SJCRH30 (cell line): ENCODE measurements around the gene NAV2. TPM values are rescaled to one million over a fixed set of nuclear protein-coding genes. Genes with fewer than 3 reads are reported as not detected.

Experiments used
- DNase-seq, 2 experiments: peaks; one replicate each; pipeline ENCODE4 v3.0.0-alpha.2; 2015 to 2020
- H3K27ac ChIP-seq: fragments of 250-450 bp; sonication (Bioruptor Pico); 2 replicates; pipeline ENCODE4 v1.5.1; 2020; ENCODE audit warnings: mild to moderate bottlenecking, moderate library complexity
- H3K27me3 ChIP-seq: fragments of 250-450 bp; sonication (Bioruptor Pico); 2 replicates; pipeline ENCODE4 v1.5.1; 2020; ENCODE audit warnings: mild to moderate bottlenecking, moderate library complexity
- H3K36me3 ChIP-seq: fragments of 250-450 bp; sonication (Bioruptor Pico); 2 replicates; pipeline ENCODE4 v1.5.1; 2020; ENCODE audit warnings: mild to moderate bottlenecking, moderate library complexity
- H3K4me1 ChIP-seq: fragments of 250-450 bp; sonication (Bioruptor Pico); 2 replicates; pipeline ENCODE4 v1.5.1; 2020; ENCODE audit warnings: mild to moderate bottlenecking, moderate library complexity
- H3K4me3 ChIP-seq: fragments of 250-450 bp; sonication (Bioruptor Pico); 2 replicates; pipeline ENCODE4 v1.5.1; 2020; ENCODE audit warnings: mild to moderate bottlenecking, moderate library complexity
- H3K9me3 ChIP-seq: fragments of 250-450 bp; sonication (Bioruptor Pico); replicated peaks from 2 replicates; pipeline ENCODE4 v1.5.1; 2020; ENCODE audit warnings: mild to moderate bottlenecking, moderate library complexity
- total RNA-seq: library from RNA; depleted of rRNA; stranded (reverse); fragments of >200 nt; shearing (Covaris generic); gene quantifications from 2 replicates; pipeline ENCODE4 v1.2.3, GENCODE V29; 2014

Gene NAV2
- total RNA-seq, 1 experiment from 2014 or later: 73.1 TPM

GRCh38 chr11:19903620-19904069, 191.0 kb downstream of the NAV2 start:
- H3K9me3 ChIP-seq: no peaks in the 10 kb centered on the region
- H3K27ac ChIP-seq: no peak overlapping the region
- peak; percentile 81 to 93 for DNase-seq
- no peaks in the 10 kb centered on the region for H3K27me3 ChIP-seq
- H3K4me1 ChIP-seq: peaks cover 7% of the 10 kb centered on the region; the same call in 1 of the 2 replicates
- no peak overlapping the region for H3K4me3 ChIP-seq
- H3K36me3 ChIP-seq: peaks cover 11% of the 10 kb centered on the region

DNA sequence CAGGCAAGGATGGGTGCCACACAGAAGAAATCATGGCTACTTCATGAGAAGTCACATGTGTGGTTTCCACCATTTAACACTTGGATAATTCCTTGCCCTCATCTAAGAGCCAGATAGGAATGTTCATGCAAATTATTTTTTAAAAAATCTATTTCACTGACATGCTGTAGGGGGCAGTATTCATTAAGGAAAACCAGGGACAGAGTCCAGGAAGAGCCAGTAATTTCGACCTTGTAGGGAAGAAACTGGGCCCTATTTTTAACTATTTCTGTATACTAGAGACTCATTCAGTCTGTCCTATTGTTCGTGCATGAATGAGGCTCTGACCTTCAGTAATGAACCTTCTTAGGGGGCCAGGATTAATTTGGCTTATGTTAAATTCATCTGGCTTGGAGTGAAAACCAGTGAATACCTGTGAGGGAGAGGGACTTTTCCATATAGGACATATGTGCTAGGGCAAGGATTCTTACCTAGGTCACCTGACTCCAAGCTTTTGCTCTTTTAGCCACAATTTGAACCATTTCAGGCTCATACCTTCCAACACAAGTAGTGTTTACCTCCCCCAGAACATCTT, 192.7 kb downstream of the NAV2 start:
- peak; percentile 22 to 73 for DNase-seq
- Histone ChIP-seq H3K27ac (no peak overlapping the region), H3K27me3 (no peaks in the 10 kb centered on the region), H3K9me3 (no peaks in the 10 kb centered on the region), H3K4me3 (no peak overlapping the region), H3K36me3 (peaks cover 4% of the 10 kb centered on the region; the same call in 1 of the 2 replicates), H3K4me1 (peaks cover 7% of the 10 kb centered on the region; the same call in 1 of the 2 replicates)

DNA sequence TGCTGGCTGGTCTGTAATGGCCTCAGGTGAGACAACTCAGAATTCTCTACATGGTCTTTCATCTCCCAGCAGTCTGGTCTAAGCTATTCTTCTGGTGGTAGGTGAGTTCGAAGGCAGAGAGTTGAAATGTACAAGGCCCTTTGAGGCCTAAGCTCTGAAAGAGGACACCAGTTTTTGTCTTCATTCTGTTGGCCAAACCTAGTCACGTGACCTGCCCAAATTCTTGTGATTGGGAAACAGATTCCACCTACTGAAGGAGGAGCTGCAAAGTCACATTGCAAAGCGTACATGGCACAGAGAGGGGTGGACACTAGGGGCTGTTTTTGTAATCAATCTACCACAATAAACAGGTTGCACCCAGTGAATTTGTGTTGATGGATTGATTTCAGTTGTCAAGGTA, 193.5 kb downstream of the NAV2 start:
- Histone ChIP-seq H3K4me3 (no peak overlapping the region), H3K9me3 (no peaks in the 10 kb centered on the region), H3K27me3 (no peaks in the 10 kb centered on the region), H3K27ac (no peak overlapping the region), H3K4me1 (peaks cover 7% of the 10 kb centered on the region; the same call in 1 of the 2 replicates), H3K36me3 (peaks cover 4% of the 10 kb centered on the region; the same call in 1 of the 2 replicates)
- DNase-seq: no peak

GRCh38 chr11:19907008-19907579, 194.5 kb downstream of the NAV2 start:
- Histone ChIP-seq H3K36me3 (peaks cover 4% of the 10 kb centered on the region; the same call in 1 of the 2 replicates), H3K4me3 (no peak overlapping the region), H3K27ac (no peak overlapping the region)

DNA sequence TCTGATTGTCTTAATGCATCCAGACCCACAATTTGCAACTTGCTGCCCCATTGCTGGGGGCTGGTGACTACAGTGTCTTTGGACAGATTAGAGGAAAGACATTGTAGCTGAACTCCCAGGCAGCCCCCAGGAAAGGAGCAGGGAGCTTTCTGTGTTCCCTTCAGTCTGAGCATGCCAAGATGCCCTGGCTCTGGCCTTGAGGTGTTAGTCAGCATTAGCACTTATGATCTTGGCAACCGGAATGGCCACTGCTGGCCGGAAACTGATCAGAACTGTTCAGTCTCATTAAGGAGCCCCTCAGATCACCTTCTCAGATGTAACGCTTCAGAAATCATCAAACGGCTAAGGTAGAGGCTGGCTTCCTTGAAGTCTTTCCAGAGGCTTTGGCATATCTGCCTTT, 195.2 kb downstream of the NAV2 start:
- no peaks in the 10 kb centered on the region for H3K27me3 ChIP-seq
- H3K4me1 ChIP-seq: peaks cover 21% of the 10 kb centered on the region
- H3K27ac ChIP-seq: no peak overlapping the region
- DNase-seq: no peak
- peaks cover 4% of the 10 kb centered on the region; the same call in 1 of the 2 replicates for H3K36me3 ChIP-seq
- H3K9me3 ChIP-seq: no peaks in the 10 kb centered on the region
- no peak overlapping the region for H3K4me3 ChIP-seq

More at GRCh38 chr11:19907008-19907579, 194.5 kb downstream of the NAV2 start:
- Histone ChIP-seq H3K27me3 (no peaks in the 10 kb centered on the region), H3K9me3 (no peaks in the 10 kb centered on the region), H3K4me1 (peaks cover 14% of the 10 kb centered on the region)
- no peak for DNase-seq

- H3K27me3 ChIP-seq: no peaks in the 10 kb centered on the region
- peaks cover 29% of the 10 kb centered on the region for H3K4me1 ChIP-seq
- peaks cover 7% of the 10 kb centered on the region; the same call in 1 of the 2 replicates for H3K36me3 ChIP-seq
- no peak overlapping the region for H3K27ac ChIP-seq
- no peak overlapping the region for H3K4me3 ChIP-seq
- DNase-seq: no peak
- no peaks in the 10 kb centered on the region for H3K9me3 ChIP-seq
Measured at GRCh38 chr11:19910931-19911330, 198.3 kb downstream of the NAV2 start.

- DNase-seq: no peak
- Histone ChIP-seq H3K27me3 (no peaks in the 10 kb centered on the region), H3K27ac (peak overlapping the region; percentile 22), H3K36me3 (peaks cover 10% of the 10 kb centered on the region), H3K9me3 (no peaks in the 10 kb centered on the region), H3K4me3 (no peak overlapping the region), H3K4me1 (peaks cover 29% of the 10 kb centered on the region)
Measured at GRCh38 chr11:19912115-19912957, 199.7 kb downstream of the NAV2 start.

DNA sequence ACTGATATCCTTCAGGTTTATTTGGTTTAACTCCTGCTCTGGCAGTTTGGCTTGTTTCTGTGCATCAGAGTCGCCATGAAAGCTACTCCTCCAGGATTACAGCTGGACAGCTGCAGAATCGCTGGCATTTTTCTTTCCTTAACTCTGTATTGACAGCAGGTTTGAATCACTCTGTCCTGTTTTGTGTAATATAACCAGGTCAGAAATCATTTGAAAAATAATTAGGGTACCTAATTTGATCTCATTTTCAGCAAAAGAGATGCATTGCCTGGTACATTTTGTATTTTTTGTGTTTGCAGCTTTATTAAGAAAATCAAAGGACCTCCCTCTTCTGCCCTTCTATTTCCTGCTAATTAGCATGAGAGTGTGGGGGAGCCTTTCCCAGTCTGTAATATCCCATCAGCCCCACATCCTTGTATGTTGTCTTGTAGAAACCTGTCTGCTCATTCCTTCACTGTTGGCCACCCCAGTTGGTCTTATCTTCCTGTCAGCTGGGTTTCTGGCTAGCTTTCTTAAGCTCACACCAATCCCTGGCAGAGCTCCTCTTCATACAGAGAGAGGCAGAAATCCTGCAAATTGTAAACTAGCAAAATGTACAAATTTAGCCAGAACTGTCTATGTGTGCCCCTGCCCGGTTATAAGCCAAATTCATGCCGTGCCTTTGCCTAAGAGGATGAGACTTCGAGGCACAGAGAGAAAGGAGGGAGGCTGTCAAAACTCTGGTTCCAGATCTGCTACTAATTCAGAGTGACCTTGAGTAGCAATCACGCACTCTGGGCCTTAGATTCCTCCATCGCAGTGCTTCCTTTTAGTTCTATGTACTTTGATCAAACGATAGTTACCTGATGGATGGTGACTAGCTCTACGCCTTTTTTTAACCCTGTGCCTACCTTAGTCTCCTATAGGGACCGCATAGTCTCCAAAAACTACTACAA, 200.6 kb downstream of the NAV2 start:
- no peaks in the 10 kb centered on the region for H3K9me3 ChIP-seq
- H3K27ac ChIP-seq: peak overlapping the region; percentile 22

GRCh38 chr11:19913893-19914249, 201.2 kb downstream of the NAV2 start:
- DNase-seq: no peak
- Histone ChIP-seq H3K27ac (peak overlapping the region; percentile 22; the same call in 1 of the 2 replicates), H3K4me3 (no peak overlapping the region)

More for the DNA sequence above, 200.6 kb downstream of the NAV2 start:
- peak; percentile 68 to 84 for DNase-seq
- H3K36me3 ChIP-seq: peaks cover 17% of the 10 kb centered on the region
- H3K4me3 ChIP-seq: no peak overlapping the region
- peaks cover 29% of the 10 kb centered on the region for H3K4me1 ChIP-seq
- no peaks in the 10 kb centered on the region for H3K27me3 ChIP-seq

DNA sequence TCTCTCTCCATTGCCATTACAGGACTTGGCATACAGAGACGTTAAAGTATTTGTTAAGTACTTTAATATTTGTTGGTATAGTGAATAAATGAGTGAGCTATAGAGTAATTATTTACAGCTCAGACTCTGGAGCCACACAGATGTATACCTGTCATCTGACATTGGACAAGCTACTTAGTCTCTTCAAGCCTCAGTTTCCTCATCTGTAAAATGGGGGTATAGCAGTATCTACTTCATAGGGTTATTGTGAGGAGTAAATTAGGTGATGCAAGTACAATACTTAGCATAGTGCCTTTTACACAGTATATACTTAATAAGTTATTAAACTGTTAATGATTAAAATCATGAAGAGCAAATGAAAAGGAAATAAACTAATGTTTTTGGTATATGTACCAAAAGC, 203.2 kb downstream of the NAV2 start:
- no peak overlapping the region for H3K27ac ChIP-seq
- H3K4me1 ChIP-seq: peaks cover 32% of the 10 kb centered on the region
- no peaks in the 10 kb centered on the region for H3K27me3 ChIP-seq
- no peak overlapping the region for H3K4me3 ChIP-seq
- no peaks in the 10 kb centered on the region for H3K9me3 ChIP-seq
- DNase-seq: no peak
- peaks cover 22% of the 10 kb centered on the region for H3K36me3 ChIP-seq

More at GRCh38 chr11:19913893-19914249, 201.2 kb downstream of the NAV2 start:
- Histone ChIP-seq H3K4me1 (peaks cover 29% of the 10 kb centered on the region), H3K9me3 (no peaks in the 10 kb centered on the region), H3K36me3 (peaks cover 22% of the 10 kb centered on the region), H3K27me3 (no peaks in the 10 kb centered on the region)

GRCh38 chr11:19917069-19917468, 204.4 kb downstream of the NAV2 start:
- H3K27ac ChIP-seq: no peak overlapping the region
- H3K4me3 ChIP-seq: no peak overlapping the region
- peaks cover 33% of the 10 kb centered on the region for H3K4me1 ChIP-seq
- DNase-seq: no peak
- peaks cover 22% of the 10 kb centered on the region for H3K36me3 ChIP-seq
- no peaks in the 10 kb centered on the region for H3K9me3 ChIP-seq
- no peaks in the 10 kb centered on the region for H3K27me3 ChIP-seq

- peaks cover 33% of the 10 kb centered on the region for H3K4me1 ChIP-seq
- no peak for DNase-seq
- no peak overlapping the region for H3K4me3 ChIP-seq
- peaks cover 22% of the 10 kb centered on the region for H3K36me3 ChIP-seq
- H3K27me3 ChIP-seq: no peaks in the 10 kb centered on the region
- no peak overlapping the region for H3K27ac ChIP-seq
- no peaks in the 10 kb centered on the region for H3K9me3 ChIP-seq
Measured at GRCh38 chr11:19918302-19919049, 205.8 kb downstream of the NAV2 start.

DNA sequence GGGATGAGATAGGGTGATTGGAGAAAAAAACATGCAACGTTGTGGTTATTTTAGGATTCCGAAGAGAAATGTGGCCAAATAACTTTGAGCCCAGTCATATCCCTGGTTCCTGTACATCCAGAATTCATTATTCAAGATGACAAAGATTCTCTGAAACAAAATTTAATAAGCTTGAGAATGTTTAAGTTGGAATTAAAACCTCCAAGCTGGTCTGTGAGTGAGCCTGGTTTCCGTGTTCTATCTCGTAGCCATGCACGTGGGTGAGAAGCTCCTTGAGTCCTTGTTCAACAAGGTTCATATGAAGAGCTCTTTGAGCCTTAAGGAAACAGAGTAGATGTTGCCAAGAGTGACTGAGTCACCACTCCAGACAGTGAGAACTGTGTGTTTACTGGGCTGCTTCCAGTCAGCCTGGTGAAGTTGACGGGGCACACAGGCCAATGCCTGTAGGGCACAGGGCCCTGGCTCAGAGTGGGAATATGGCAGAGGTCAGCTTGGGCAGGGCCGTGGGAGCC, 206.5 kb downstream of the NAV2 start:
- H3K27me3 ChIP-seq: no peaks in the 10 kb centered on the region
- no peak for DNase-seq
- H3K36me3 ChIP-seq: peaks cover 22% of the 10 kb centered on the region
- no peak overlapping the region for H3K27ac ChIP-seq
- H3K4me1 ChIP-seq: peaks cover 33% of the 10 kb centered on the region
- no peak overlapping the region for H3K4me3 ChIP-seq
- no peaks in the 10 kb centered on the region for H3K9me3 ChIP-seq
